GM12878 (cell line): ENCODE measurements around the gene MXD4. TPM values are rescaled to one million over a fixed set of nuclear protein-coding genes. Genes with fewer than 3 reads are reported as not detected.

Experiments used
- ATAC-seq: fragments of 200-7000 bp; cut with Tn5 transposase; 3 replicates; pipeline ENCODE4 v1.9.1; 2020; ENCODE audit warnings: mild to moderate bottlenecking, moderate library complexity
- BruUV-seq: library from RNA; stranded (reverse); fragments of 400-500 nt; replicated peaks from 2 replicates; lab custom pipeline; 2021; lab: Mats Ljungman, UMichigan
- CTCF ChIA-PET: fragments of 300-600 bp; sonication (Branson Sonifier 250); formaldehyde crosslinking; extraction: SDS; loops from one replicate; lab custom pipeline; 2021; ENCODE audit warnings: inconsistent platforms; lab: Yijun Ruan, JAX
- POLR2A ChIA-PET: fragments of 350-600 bp; formaldehyde crosslinking; extraction: SDS; loops from one replicate; lab custom pipeline; 2021; ENCODE audit warnings: inconsistent platforms; lab: Charles Lee
- RAD21 ChIA-PET: fragments of 300-600 bp; sonication (Branson Sonifier 250); formaldehyde crosslinking; loops from one replicate; lab custom pipeline; 2023; ENCODE audit warnings: antibody characterized with exemption; ENCODE audit not compliant: unreplicated experiment; lab: Charles Lee
- SMC1A ChIA-PET: fragments of 300-600 bp; sonication (Branson Sonifier 250); formaldehyde crosslinking; loops from one replicate; lab custom pipeline; 2023; ENCODE audit not compliant: unreplicated experiment, uncharacterized antibody; lab: Charles Lee
- DNase-seq: peaks from one replicate; pipeline ENCODE4 v3.0.0-alpha.2; 2011; ENCODE audit warnings: low read depth, low spot score
- FAIRE-seq: peaks from 3 replicates; lab custom pipeline; 2011; peaks lifted over from hg19 to GRCh38; lab: Jason Lieb, UNC
- H2AFZ ChIP-seq: 2 replicates; pipeline ENCODE4 v1.6.0; 2011; ENCODE audit warnings: low read depth, low read length, control low read depth; ENCODE audit not compliant: control insufficient read depth
- H3K27ac ChIP-seq: 2 replicates; pipeline ENCODE4 v1.5.1; 2011; ENCODE audit warnings: control low read depth; ENCODE audit not compliant: control insufficient read depth, insufficient read depth
- H3K27me3 ChIP-seq, 2 experiments: replicated peaks in 1 of 2; 2 replicates each; pipeline versions ENCODE4 v1.6.0 to v1.6.1; 2011; ENCODE audit warnings: low read length in 1 of 2; ENCODE audit not compliant: control insufficient read depth in 2 of 2, insufficient read depth in 2 of 2
- H3K36me3 ChIP-seq, 2 experiments: 2 replicates each; pipeline ENCODE4 v1.5.1; 2011; ENCODE audit warnings: low read length in 1 of 2; ENCODE audit not compliant: control insufficient read depth in 2 of 2, insufficient read depth in 2 of 2
- H3K4me1 ChIP-seq: 2 replicates; pipeline ENCODE4 v1.6.1; 2011; ENCODE audit warnings: mild to moderate bottlenecking, low read length, moderate library complexity, mixed read lengths; ENCODE audit not compliant: control insufficient read depth, insufficient read depth
- H3K4me2 ChIP-seq: 2 replicates; pipeline ENCODE4 v1.6.0; 2011; ENCODE audit warnings: control low read depth; ENCODE audit not compliant: control insufficient read depth, insufficient read depth
- H3K4me3 ChIP-seq: fragments of 200-600 bp; sonication (generic); 2 replicates; pipeline ENCODE4 v1.5.1; 2016
- H3K79me2 ChIP-seq: 2 replicates; pipeline ENCODE4 v1.6.0; 2011; ENCODE audit warnings: low read length; ENCODE audit not compliant: control insufficient read depth, insufficient read depth
- H3K9ac ChIP-seq: 2 replicates; pipeline ENCODE4 v1.8.0; 2011; ENCODE audit warnings: low read length, control low read depth, mixed read lengths; ENCODE audit not compliant: control insufficient read depth, insufficient read depth
- H3K9me3 ChIP-seq: replicated peaks from 3 replicates; pipeline ENCODE4 v1.5.1; 2011; ENCODE audit warnings: mild to moderate bottlenecking, low read length; ENCODE audit not compliant: control insufficient read depth, insufficient read depth
- H4K20me1 ChIP-seq: 2 replicates; pipeline ENCODE4 v1.6.0; 2011; ENCODE audit not compliant: control insufficient read depth, insufficient read depth
- CBX3 ChIP-seq: fragments of 200-600 bp; sonication (generic); IDR thresholded peaks from 2 replicates; pipeline ENCODE4 v1.6.1; 2016; ENCODE audit warnings: low read depth, borderline replicate concordance
- DPF2 ChIP-seq: fragments of 450-650 bp; IDR thresholded peaks from 2 replicates; pipeline ENCODE4 v1.6.1; 2017; ENCODE audit warnings: mild to moderate bottlenecking
- E2F8 ChIP-seq: fragments of 450-650 bp; IDR thresholded peaks from 2 replicates; pipeline ENCODE4 v1.6.1; 2018; ENCODE audit warnings: mild to moderate bottlenecking, low read depth, moderate library complexity; ENCODE audit not compliant: partially characterized antibody
- ESRRA ChIP-seq: IDR thresholded peaks from 2 replicates; pipeline ENCODE4 v1.6.1; 2012; ENCODE audit warnings: mild to moderate bottlenecking, low read length, improper control_type of control experiment
- MEF2B ChIP-seq: fragments of 450-650 bp; IDR thresholded peaks from 2 replicates; pipeline ENCODE4 v1.6.1; 2018; ENCODE audit warnings: mild to moderate bottlenecking, moderate library complexity; ENCODE audit not compliant: partially characterized antibody, poor library complexity, severe bottlenecking
- MTA3 ChIP-seq: IDR thresholded peaks from 2 replicates; pipeline ENCODE4 v1.6.1; 2012; ENCODE audit warnings: low read length, inconsistent platforms, borderline replicate concordance
- PAX8 ChIP-seq: fragments of 450-650 bp; IDR thresholded peaks from 2 replicates; pipeline ENCODE4 v1.6.1; 2017; ENCODE audit warnings: mild to moderate bottlenecking, moderate library complexity
- PKNOX1 ChIP-seq: fragments of 450-650 bp; IDR thresholded peaks from 2 replicates; pipeline ENCODE4 v1.6.1; 2016; ENCODE audit warnings: mild to moderate bottlenecking
- SMC3 ChIP-seq: IDR thresholded peaks from 2 replicates; pipeline ENCODE4 v1.6.1; 2011; ENCODE audit warnings: low read length, improper control_type of control experiment, borderline replicate concordance
- SREBF1 ChIP-seq: IDR thresholded peaks from 2 replicates; pipeline ENCODE4 v1.6.1; 2012; ENCODE audit warnings: mild to moderate bottlenecking, low read length
- STAT3 ChIP-seq: IDR thresholded peaks from 2 replicates; pipeline ENCODE4 v1.6.1; 2011; ENCODE audit warnings: low read depth, low read length, improper control_type of control experiment
- TCF12 ChIP-seq: IDR thresholded peaks from 2 replicates; pipeline ENCODE4 v1.6.1; 2011; ENCODE audit warnings: low read depth, mild to moderate bottlenecking, low read length
- WGBS: methylation state at CpG from one replicate; pipeline ENCODE4 v1.1.6; 2016; ENCODE audit warnings: low lambda C conversion rate; ENCODE audit not compliant: insufficient replicate concordance, insufficient coverage; ENCODE audit errors: missing lambda C conversion rate; 5-methylcytosine and 5-hydroxymethylcytosine counted together
- in situ Hi-C: fragments of 300-500 bp; cut with MboI; formaldehyde crosslinking; loops from 9 replicates; pipeline ENCODE4 v1.14.3; 2018; ENCODE audit warnings: mixed read lengths
- intact Hi-C: fragments of 100-400 bp; cut with micrococcal nuclease; formaldehyde crosslinking; loops from one replicate; pipeline ENCODE4 v1.14.2; 2022; ENCODE audit not compliant: unreplicated experiment
- polyA plus RNA-seq, 11 experiments: library from polyadenylated mRNA; depleted of rRNA in 4 of 11; unstranded in 6 of 11; stranded (reverse) in 5 of 11; fragments of >200 nt; fragmentation: Nextera tagmentation in 4 of 11; fragmentation: Illumina TruSeq in 1 of 11; extraction: Ambion mirVana in 4 of 11; extraction: Trizol in 1 of 11; gene quantifications; 1 replicate in 1 of 11; 2 replicates in 10 of 11; pipeline versions ENCODE4 v1.2.1 to v1.2.3, GENCODE V29; 2011 to 2016; ENCODE audit warnings: inconsistent platforms in 2 of 11, missing spikeins in 2 of 11, low read depth in 1 of 11
- total RNA-seq, 4 experiments: library from RNA; depleted of rRNA in 3 of 4; stranded (reverse); fragments of >200 nt in 3 of 4; fragmentation: Illumina TruSeq in 1 of 4; extraction: Trizol in 1 of 4; gene quantifications; 2 replicates each; pipeline versions ENCODE4 v1.2.1 to v1.2.3, GENCODE V29; 2013 to 2021

Gene MXD4
- total and polyA plus RNA-seq, 10 of the 15 experiments (the other 5 are each of a cell fraction or from before 2014, with no cell fraction given): 0.21 to 25.6 (median 5.2) TPM

GRCh38 chr4:2255501-2256155 lies 6.3 kb downstream of the MXD4 start (continued):
- no peak for TF ChIP-seq E2F8
- TF ChIP-seq DPF2: no peak
- TF ChIP-seq PKNOX1: no peak

GRCh38 chr4:2254665-2255500 lies 7.0 kb downstream of the MXD4 start:
- Histone ChIP-seq H3K4me1 (no peaks in the 10 kb centered on the region), H3K36me3 (peaks cover 0 to 4% of the 10 kb centered on the region in 2 experiments; a peak in 2 of 4 replicates), H3K9ac (no peak overlapping the region), H3K4me3 (no peak overlapping the region), H3K79me2 (peaks cover 2% of the 10 kb centered on the region), H4K20me1 (no peaks in the 10 kb centered on the region; the same call in 1 of the 2 replicates), H2AFZ (no peak overlapping the region), H3K27me3 (no peaks in the 10 kb centered on the region), H3K27ac (no peak overlapping the region), H3K9me3 (no peaks in the 10 kb centered on the region), H3K4me2 (no peak overlapping the region)
- TF ChIP-seq TCF12: no peak
- no peak for TF ChIP-seq CBX3
- TF ChIP-seq STAT3: no peak
- no peak for TF ChIP-seq ESRRA
- no peak for TF ChIP-seq SMC3
- TF ChIP-seq SREBF1: no peak
- no peak for TF ChIP-seq MTA3
- TF ChIP-seq PAX8: no peak
- TF ChIP-seq MEF2B: no peak
- in situ Hi-C loops: no loop called here
- FAIRE-seq: no peak
- CTCF ChIA-PET: interaction anchor here (0.8 kb wide), 1 partner anchor 17 kb away, joined by 3 read pairs; no protein-coding TSS in a partner anchor
- RAD21 ChIA-PET: no interaction called here
- POLR2A ChIA-PET: no interaction called here
- intact Hi-C loops: no loop called here
- ATAC-seq: no peak
- 87% methylated on average over 32 of the region's 32 CpGs for WGBS
- BruUV-seq: no TSS peak
- SMC1A ChIA-PET: no interaction called here
- DNase-seq: no peak
